H9 (cell line): ENCODE results near the gene FLNC. TPM values are rescaled to one million over a fixed set of nuclear protein-coding genes. Genes with fewer than 3 reads are reported as not detected.

ENCODE experiments used
- DNase-seq: peaks from one replicate; pipeline ENCODE4 v3.0.0-alpha.2; 2017
- H2AFZ ChIP-seq: one replicate; pipeline ENCODE4 v1.6.1; 2013; ENCODE audit warnings: mild to moderate bottlenecking, low read length, control low read depth, moderate library complexity
- H2AK5ac ChIP-seq: 2 replicates; pipeline ENCODE4 v1.6.1; 2013; ENCODE audit warnings: low read length, control low read depth, mixed read lengths; ENCODE audit not compliant: insufficient read length
- H2BK120ac ChIP-seq: one replicate; pipeline ENCODE4 v1.6.1; 2013; ENCODE audit warnings: low read depth, mild to moderate bottlenecking, low read length, control low read depth, inconsistent platforms; ENCODE audit not compliant: poor library complexity, severe bottlenecking
- H2BK12ac ChIP-seq: 2 replicates; pipeline ENCODE4 v1.6.1; 2013; ENCODE audit warnings: low read length, control low read depth, mixed read lengths, low read depth; ENCODE audit not compliant: insufficient read length
- H2BK15ac ChIP-seq: 2 replicates; pipeline ENCODE4 v1.6.1; 2013; ENCODE audit warnings: low read depth, low read length, control low read depth
- H2BK20ac ChIP-seq: one replicate; pipeline ENCODE4 v1.6.1; 2013; ENCODE audit warnings: low read depth, mild to moderate bottlenecking, low read length, control low read depth, inconsistent platforms; ENCODE audit not compliant: poor library complexity, severe bottlenecking
- H2BK5ac ChIP-seq: 2 replicates; pipeline ENCODE4 v1.6.1; 2013; ENCODE audit warnings: low read length, control low read depth, mixed read lengths; ENCODE audit not compliant: insufficient read length
- H3K14ac ChIP-seq: 2 replicates; pipeline ENCODE4 v1.6.1; 2013; ENCODE audit warnings: low read length, control low read depth; ENCODE audit not compliant: insufficient read depth
- H3K18ac ChIP-seq: 2 replicates; pipeline ENCODE4 v1.6.1; 2013; ENCODE audit warnings: low read depth, mild to moderate bottlenecking, mixed read lengths, low read length, control low read depth; ENCODE audit not compliant: insufficient read length
- H3K23ac ChIP-seq: 2 replicates; pipeline ENCODE4 v1.6.1; 2013; ENCODE audit warnings: low read length, control low read depth, mixed read lengths, low read depth; ENCODE audit not compliant: insufficient read length
- H3K23me2 ChIP-seq: 2 replicates; pipeline ENCODE4 v1.6.1; 2013; ENCODE audit warnings: low read depth, mild to moderate bottlenecking, mixed read lengths, low read length, control low read depth; ENCODE audit not compliant: insufficient read length, poor library complexity, severe bottlenecking
- H3K27ac ChIP-seq: 2 replicates; pipeline ENCODE4 v1.5.1; 2013; ENCODE audit warnings: low read length, control low read depth, mixed read lengths, low read depth; ENCODE audit not compliant: insufficient read length
- H3K27me3 ChIP-seq: 2 replicates; pipeline ENCODE4 v1.6.1; 2013; ENCODE audit warnings: low read length, control low read depth, inconsistent platforms; ENCODE audit not compliant: insufficient read depth
- H3K4ac ChIP-seq: 2 replicates; pipeline ENCODE4 v1.6.1; 2013; ENCODE audit warnings: low read depth, mild to moderate bottlenecking, control low read depth, inconsistent platforms, low read length, moderate library complexity
- H3K4me1 ChIP-seq: 2 replicates; pipeline ENCODE4 v1.6.1; 2013; ENCODE audit warnings: low read length, control low read depth, inconsistent platforms; ENCODE audit not compliant: insufficient read depth
- H3K4me2 ChIP-seq: 2 replicates; pipeline ENCODE4 v1.6.1; 2013; ENCODE audit warnings: low read length, control low read depth, mixed read lengths; ENCODE audit not compliant: insufficient read length, insufficient read depth
- H3K56ac ChIP-seq: 2 replicates; pipeline ENCODE4 v1.6.1; 2013; ENCODE audit warnings: low read depth, mild to moderate bottlenecking, mixed read lengths, low read length, control low read depth; ENCODE audit not compliant: insufficient read length
- H3K79me1 ChIP-seq: 2 replicates; pipeline ENCODE4 v1.6.1; 2013; ENCODE audit warnings: low read depth, mild to moderate bottlenecking, moderate library complexity, low read length, control low read depth, inconsistent platforms; ENCODE audit not compliant: insufficient read depth, poor library complexity, severe bottlenecking
- H3K79me2 ChIP-seq: 2 replicates; pipeline ENCODE4 v1.6.1; 2013; ENCODE audit warnings: low read length, control low read depth, inconsistent platforms; ENCODE audit not compliant: insufficient read depth
- H3K9ac ChIP-seq: 2 replicates; pipeline ENCODE4 v1.6.1; 2013; ENCODE audit warnings: low read length, control low read depth, mixed read lengths; ENCODE audit not compliant: insufficient read length; ENCODE audit errors: extremely low read depth
- H3K9me3 ChIP-seq: one replicate; pipeline ENCODE4 v1.6.1; 2013; ENCODE audit warnings: low read depth, low read length, inconsistent platforms; ENCODE audit not compliant: control insufficient read depth
- H3T11ph ChIP-seq: one replicate; pipeline ENCODE4 v1.6.1; 2013; ENCODE audit warnings: mild to moderate bottlenecking, low read length, control low read depth, inconsistent platforms
- H4K20me1 ChIP-seq: one replicate; pipeline ENCODE4 v1.6.1; 2013; ENCODE audit not compliant: control insufficient read depth, insufficient read length, insufficient read depth
- H4K5ac ChIP-seq: 2 replicates; pipeline ENCODE4 v1.6.1; 2013; ENCODE audit warnings: low read depth, mild to moderate bottlenecking, mixed read lengths, low read length, control low read depth; ENCODE audit not compliant: insufficient read length
- H4K8ac ChIP-seq: replicated peaks from 2 replicates; pipeline ENCODE4 v1.6.1; 2013; ENCODE audit warnings: low read length, control low read depth, mixed read lengths, low read depth; ENCODE audit not compliant: insufficient read length
- H4K91ac ChIP-seq: 2 replicates; pipeline ENCODE4 v1.6.1; 2013; ENCODE audit warnings: low read depth, mild to moderate bottlenecking, moderate library complexity, mixed read lengths, low read length, control low read depth; ENCODE audit not compliant: insufficient read length
- H3K27ac Mint-ChIP-seq, 3 experiments: 2 replicates in 2 of 3; 3 replicates in 1 of 3; pipeline ENCODE4 v1.8.0; 2020 to 2021; ENCODE audit warnings: mixed read lengths in 3 of 3, mild to moderate bottlenecking in 1 of 3, moderate library complexity in 1 of 3
- H3K27me3 Mint-ChIP-seq: 2 replicates; pipeline ENCODE4 v1.8.0; 2021; ENCODE audit warnings: low read depth, mild to moderate bottlenecking, moderate library complexity, mixed read lengths
- H3K36me3 Mint-ChIP-seq, 3 experiments: 2 replicates in 2 of 3; 3 replicates in 1 of 3; pipeline ENCODE4 v1.8.0; 2020 to 2021; ENCODE audit warnings: low read depth in 3 of 3, mixed read lengths in 3 of 3; ENCODE audit not compliant: insufficient read depth in 1 of 3
- H3K4me1 Mint-ChIP-seq, 2 experiments: 2 replicates each; pipeline ENCODE4 v1.8.0; 2020; ENCODE audit warnings: mixed read lengths in 2 of 2
- H3K4me3 Mint-ChIP-seq, 2 experiments: 2 replicates in 1 of 2; 3 replicates in 1 of 2; pipeline ENCODE4 v1.8.0; 2020 to 2021; ENCODE audit warnings: mild to moderate bottlenecking in 2 of 2, mixed read lengths in 2 of 2, moderate library complexity in 1 of 2
- H3K9me3 Mint-ChIP-seq, 2 experiments: 2 replicates in 1 of 2; 3 replicates in 1 of 2; pipeline ENCODE4 v1.8.0; 2020; ENCODE audit warnings: mild to moderate bottlenecking in 2 of 2, mixed read lengths in 2 of 2, moderate library complexity in 1 of 2
- CTCF ChIP-seq: fragments of 200-600 bp; sonication (generic); conservative IDR thresholded peaks from 3 replicates; pipeline ENCODE4 v1.8.0; 2021; ENCODE audit warnings: antibody characterized with exemption, mild to moderate bottlenecking
- WGBS: extraction: QIAGEN DNeasy Blood & Tissue Kit; methylation state at CpG from one replicate; pipeline ENCODE4 v1.1.7; 2013; ENCODE audit warnings: missing lambda C conversion rate, low lambda C conversion rate, mixed read lengths; ENCODE audit not compliant: insufficient read length; ENCODE audit errors: extremely low coverage; 5-methylcytosine and 5-hydroxymethylcytosine counted together
- total RNA-seq: library from RNA; stranded (reverse); gene quantifications from 2 replicates; pipeline ENCODE4 v1.2.1, GENCODE V29; 2021

Gene FLNC
- total RNA-seq, 1 experiment from 2014 or later = 12.2 TPM

- Histone ChIP-seq H2BK20ac (no peak overlapping the region), H4K20me1 (no peaks in the 10 kb centered on the region), H2AFZ (no peak overlapping the region), H3K27ac (no peak overlapping the region), H4K8ac (no peak overlapping the region), H2BK15ac (no peak overlapping the region), H3K9ac (no peak overlapping the region), H2BK5ac (no peak overlapping the region), H3T11ph (no peak overlapping the region), H3K9me3 (no peaks in the 10 kb centered on the region), H3K4me1 (peaks cover 5% of the 10 kb centered on the region; the same call in 1 of the 2 replicates), H3K56ac (no peak overlapping the region), H3K18ac (no peak overlapping the region), H3K14ac (no peak overlapping the region), H3K4me2 (peak overlapping the region; percentile 80), H3K79me1 (no peaks in the 10 kb centered on the region), H3K27me3 (peaks cover 12% of the 10 kb centered on the region; the same call in 1 of the 2 replicates), H3K23ac (no peak overlapping the region), H2BK120ac (no peak overlapping the region), H2AK5ac (no peak overlapping the region), H4K5ac (no peak overlapping the region), H4K91ac (no peak overlapping the region), H3K79me2 (no peaks in the 10 kb centered on the region), H3K23me2 (peaks cover 22% of the 10 kb centered on the region), H2BK12ac (no peak overlapping the region), H3K4ac (no peak overlapping the region)
- H3K27me3 Mint-ChIP-seq = peaks cover 42% of the 10 kb centered on the region
- no CpG with 5 or more reads among the region's 2 CpGs for WGBS
- no peak overlapping the region for H3K27ac Mint-ChIP-seq
- H3K36me3 Mint-ChIP-seq = no peaks in the 10 kb centered on the region
- H3K4me3 Mint-ChIP-seq = peak overlapping the region; percentile 55 to 80; a peak in 3 of 5 replicates
- no peak for TF ChIP-seq CTCF
- no peak for DNase-seq
- H3K9me3 Mint-ChIP-seq = no peaks in the 10 kb centered on the region
- peaks cover 31 to 49% of the 10 kb centered on the region in 2 experiments for H3K4me1 Mint-ChIP-seq
Observed at GRCh38 chr7:128832880-128833147, 2.6 kb downstream of the FLNC start.
